ENCODE data around the gene GALM. TPM values are rescaled to one million over a fixed set of nuclear protein-coding genes. Genes with fewer than 3 reads are reported as not detected.
A peak's percentile ranks its signal among the peaks of the same experiment; 100 is the strongest.
"Not testable (repeated sequence)": the region's sequence is repeated elsewhere in the genome, so short reads cannot be mapped to it uniquely, and the experiment has no call there.

GALM gene
- total RNA-seq, 1 donor from 2014 or later, result 18.2 TPM

DNA sequence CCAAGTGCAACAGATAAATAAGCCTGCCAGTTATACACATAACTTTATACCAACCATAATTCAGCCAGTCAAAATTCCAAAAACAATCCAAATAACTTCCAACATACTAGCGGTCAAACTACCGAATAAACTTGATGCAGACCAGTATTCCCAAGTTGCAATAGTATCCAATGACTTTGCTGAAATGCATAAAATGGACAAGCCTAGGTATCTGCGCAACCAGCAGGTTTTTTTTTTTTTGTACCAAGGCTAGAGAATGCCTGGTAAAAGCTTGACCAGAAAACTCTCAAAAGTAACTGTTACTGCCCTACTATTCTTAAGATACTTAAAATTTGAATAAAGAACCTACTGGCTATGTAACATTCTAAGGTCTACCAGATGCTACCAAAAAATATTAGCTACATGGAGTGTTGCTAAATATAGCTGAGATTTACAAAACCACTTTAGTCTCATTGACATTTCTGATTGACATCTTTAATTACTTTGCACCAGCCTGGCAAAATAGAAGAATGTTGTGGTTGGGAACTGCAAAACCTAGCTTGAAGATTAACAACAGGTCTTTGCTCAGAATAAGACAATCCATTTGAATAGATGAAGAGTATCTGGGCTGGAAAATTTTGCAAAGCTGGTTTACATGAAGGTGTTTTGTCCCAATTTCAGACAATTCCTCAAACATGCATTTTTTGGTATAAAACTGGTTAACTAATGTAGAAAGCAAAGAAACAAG lies 77.9 kb downstream of the GALM start:
- no peak for DNase-seq

DNA sequence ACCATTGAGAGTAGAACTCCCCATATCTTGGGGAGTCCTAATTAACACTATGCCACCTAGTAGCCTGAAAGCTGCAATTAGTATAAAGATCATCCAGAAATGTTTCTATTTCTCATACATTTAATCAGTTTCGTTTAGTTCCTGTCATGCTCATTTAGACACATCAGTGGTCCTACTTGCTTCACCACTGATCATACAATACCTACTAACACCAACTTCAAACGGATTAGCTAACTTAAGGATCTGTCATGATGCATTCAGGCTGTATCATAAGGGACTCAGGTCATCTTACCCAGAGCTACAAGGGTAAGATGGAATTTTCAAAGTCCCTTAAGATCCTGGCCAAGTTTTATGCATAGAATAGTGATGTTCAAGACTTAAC lies 78.5 kb downstream of the GALM start:
- no peak for DNase-seq

- no peak for DNase-seq
Observed at GRCh38 chr2:38745267-38745666, 79.4 kb downstream of the GALM start.

- DNase-seq, result no peak
Observed at GRCh38 chr2:38747007-38747424, 81.1 kb downstream of the GALM start.

- DNase-seq, result no peak
Observed at GRCh38 chr2:38747819-38748218, 81.9 kb downstream of the GALM start.

DNA sequence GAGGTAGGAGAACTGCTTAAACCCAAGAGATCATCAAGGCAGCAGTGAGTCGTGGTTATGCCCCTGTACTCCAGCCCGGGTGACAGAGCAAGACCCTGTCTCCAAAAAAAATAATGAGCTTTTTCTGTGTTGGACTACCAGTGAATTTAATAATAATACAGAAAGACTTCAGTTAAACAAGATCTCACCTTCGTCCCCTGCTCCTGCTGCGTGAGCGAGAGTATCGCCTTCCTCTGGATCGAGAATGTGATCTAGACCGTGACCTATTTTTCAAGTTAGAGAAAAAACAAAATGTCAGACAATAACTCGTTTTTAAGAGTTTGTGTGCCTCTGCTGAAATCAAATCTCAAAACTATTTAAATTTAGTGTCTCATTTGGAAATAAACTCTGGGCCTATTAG lies 82.5 kb downstream of the GALM start:
- DNase-seq, result no peak

DNA sequence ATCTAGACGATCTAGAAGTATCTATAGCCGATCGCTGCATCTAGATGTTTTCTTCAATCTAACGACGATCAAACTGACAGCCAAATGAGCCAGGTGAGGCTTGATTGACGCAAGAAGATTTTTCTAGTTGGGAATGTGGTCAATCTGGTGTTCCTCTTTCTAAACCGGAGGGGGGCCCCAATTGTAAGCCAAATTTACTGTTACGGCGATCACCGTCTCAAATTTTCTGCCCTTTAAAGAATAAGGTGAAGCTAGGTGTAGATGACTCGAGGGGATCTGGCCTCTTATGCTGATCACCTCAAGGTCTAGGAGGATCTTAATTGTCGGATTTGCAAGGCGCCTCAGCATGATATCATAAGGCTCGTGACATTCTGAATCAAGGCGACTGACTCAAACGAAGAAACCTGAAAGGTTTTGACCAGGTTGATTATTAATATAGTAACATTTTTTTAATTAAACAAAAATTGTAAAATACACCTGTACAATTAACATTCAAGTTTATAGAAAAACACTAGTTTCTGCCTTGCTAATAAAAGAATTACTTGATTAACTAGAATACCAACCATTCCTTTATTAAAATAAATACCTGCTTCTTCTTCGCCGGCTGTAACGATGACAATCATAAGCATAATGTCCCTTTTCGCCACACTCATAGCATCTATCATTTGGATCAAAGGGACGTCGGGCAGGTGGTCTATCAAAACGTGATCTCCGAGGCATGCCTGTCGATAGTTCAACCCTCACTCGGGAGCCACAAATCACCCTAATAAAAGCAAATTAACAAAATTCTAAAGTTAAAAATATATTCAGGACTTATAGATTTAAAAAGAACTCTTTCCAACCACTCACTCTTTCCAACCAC lies 83.3 kb downstream of the GALM start:
- no peak for DNase-seq

- peak; percentile 55 for DNase-seq
Observed at GRCh38 chr2:38750011-38750890, 84.3 kb downstream of the GALM start.

DNA sequence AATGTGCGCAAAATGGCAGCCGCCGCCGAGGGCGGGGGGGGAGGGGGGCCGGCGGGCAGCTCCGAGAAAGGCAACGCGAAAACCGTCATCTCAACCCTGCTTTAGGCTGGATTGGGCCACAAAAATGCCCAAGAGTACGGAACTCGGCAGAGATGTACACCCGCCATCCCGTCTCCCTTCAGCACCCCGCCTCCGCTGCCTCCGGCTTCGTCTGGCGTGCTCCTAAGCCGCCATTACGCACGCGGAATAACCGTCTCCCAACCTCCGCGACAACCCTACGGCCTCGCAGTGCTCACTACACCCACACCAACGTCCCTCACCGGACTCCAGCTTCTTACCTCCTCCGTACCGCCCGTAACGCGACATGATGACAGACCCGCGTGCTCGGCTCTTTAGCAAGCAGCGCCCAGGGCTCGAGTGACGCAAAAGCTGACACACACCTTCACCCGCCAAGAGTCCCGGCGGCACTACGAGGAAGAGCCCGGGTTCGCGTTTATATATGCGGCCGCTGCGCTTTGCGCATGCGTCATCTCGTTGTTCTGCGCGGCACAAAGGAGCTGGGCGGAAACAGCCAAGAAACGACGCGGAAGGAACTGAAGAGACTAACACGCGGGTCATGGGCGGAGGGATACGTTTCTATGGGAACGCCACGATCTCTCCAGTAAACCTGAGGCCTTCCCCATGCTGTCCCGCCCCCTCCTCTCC lies 85.1 kb downstream of the GALM start, which contains the start of gene SRSF7:
TSS of gene SRSF7 (minus strand) at position 471 of the 705 bp plus-strand sequence. CDS start at position 366, 105 bp downstream.
- peak; percentile 99 for DNase-seq

DNA sequence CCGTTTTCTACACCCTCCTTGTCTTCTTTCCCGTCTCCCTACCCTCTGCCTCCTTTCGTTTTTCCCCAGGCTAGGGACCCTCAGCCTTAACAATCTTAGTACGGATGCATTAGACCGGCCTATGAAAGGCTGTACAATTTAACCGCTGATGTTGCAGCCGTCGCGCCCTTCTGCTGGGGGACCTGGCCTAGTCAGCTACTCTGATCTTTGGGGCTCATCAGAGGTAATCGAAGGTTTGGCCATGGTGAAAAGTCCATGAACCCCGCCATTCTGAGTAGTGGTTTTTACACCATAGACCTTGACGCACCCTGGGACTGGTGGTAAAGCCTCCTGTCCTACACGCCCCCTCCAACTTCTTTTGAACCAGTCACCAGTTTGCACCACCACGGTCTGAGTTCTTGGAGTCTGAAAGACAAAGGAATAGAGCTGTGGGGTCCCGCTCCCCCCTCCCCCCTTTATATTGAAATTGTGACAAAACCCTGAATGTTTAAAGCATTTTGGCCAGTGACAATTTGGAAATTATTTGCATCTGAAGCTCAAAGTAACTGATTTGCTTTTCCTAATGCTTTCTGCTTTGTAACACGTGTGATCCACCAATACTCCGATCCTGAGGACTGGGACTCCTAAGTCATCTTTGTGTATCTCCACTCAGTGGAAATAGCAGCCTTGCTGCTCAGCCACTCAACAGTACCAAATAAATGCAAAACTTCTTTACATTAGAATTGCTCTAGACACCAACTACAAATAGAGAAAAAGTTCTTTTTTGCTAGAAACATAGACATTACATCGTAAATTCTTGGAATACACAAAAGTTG lies 85.9 kb downstream of the GALM start:
- DNase-seq, result no peak

DNA sequence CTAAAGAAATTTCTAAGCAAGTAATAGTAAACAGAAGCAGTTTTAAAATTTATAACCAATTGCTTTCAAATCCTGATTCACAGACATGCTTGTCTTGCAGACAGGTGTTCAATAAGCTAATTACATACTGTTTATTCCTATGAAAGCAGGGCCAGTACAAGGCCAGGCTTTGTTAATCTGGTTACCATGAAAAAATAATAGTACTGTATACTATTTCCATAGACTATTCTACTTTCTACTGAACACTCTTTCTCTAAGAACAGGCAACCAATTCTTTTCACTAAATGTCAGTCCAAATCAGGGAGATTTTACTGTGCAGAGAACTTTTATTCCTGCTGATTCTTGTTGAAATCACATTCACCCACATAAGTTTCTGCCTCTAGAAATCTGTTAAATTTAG lies 88.1 kb downstream of the GALM start:
- DNase-seq, result no peak

- no peak for DNase-seq
Observed at GRCh38 chr2:38754506-38754905, 88.6 kb downstream of the GALM start.

DNA sequence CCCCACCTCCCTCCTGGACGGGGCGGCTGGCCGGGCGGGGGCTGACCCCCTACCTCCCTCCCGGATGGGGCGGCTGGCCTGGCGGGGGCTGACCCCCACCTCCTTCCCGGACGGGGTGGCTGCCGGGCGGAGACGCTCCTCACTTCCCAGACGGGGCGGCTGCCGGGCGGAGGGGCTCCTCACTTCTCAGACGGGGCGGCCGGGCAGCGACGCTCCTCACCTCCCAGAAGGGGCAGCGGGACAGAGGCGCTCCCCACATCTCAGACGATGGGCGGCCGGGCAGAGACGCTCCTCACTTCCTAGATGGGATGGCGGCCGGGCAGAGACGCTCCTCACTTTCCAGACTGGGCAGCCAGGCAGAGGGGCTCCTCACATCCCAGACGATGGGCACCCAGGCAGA lies 90.0 kb downstream of the GALM start:
- not testable (repeated sequence) for DNase-seq

GRCh38 chr2:38763228-38763627 lies 97.3 kb downstream of the GALM start:
- no peak for DNase-seq

DNA sequence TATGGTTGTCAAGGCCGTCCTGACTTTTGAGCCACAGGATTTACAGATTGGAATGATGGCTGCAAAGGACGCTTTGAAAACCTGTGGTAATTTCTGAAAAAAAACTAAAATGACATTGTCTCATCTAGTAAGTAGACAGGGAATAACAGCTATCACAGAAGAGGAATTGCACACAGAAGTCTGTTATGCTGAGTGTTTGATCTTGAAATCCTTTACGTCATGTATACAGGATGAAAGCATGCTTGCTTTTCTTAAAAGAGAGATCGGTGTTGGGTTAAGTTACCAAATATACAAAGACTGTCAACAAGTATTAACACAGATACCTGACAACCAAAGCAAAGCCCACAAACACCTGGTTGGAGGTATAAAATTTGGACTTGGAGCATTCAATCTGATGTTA lies 97.8 kb downstream of the GALM start:
- DNase-seq, result no peak

DNA sequence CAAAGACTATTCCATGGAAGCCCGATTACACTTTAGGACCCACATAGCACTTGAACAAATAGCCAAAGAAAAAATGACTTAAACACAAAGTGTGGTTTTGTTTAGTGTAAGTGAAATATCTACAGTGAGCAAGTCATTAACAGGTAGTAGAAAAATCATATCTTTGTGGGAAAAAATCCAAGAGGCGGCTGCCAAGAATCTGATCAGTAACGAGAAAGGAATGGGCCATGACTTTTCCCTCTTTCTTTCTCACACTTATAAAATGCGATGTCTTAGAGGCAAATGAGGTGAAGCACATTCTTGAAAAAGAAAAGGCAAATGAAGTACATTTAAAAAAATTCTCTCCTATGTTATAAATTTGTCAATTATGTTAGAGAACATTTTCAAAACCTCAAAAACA lies 99.2 kb downstream of the GALM start:
- DNase-seq, result no peak

DNA sequence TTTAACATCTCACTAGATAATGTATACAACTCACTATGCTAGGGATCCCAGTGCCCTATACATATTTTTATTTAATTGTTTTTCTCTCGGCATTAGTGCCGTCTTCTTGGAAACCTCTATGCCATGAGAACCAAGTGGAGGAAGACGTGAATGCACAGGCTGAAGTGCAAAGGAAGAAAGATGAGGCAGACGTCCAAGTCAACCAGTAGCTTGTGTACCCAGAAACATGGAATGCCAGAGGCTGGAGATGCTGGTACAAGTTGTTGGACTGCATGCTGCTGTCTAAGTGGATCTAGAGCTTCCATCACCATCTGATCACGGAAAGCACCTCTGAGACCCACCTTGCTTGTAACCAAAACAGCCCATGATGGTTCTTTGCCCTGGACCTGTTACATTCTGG lies 99.6 kb downstream of the GALM start:
- no peak for DNase-seq

- DNase-seq, result peak; percentile 15
Observed at GRCh38 chr2:38771632-38772031, 105.7 kb downstream of the GALM start.

GRCh38 chr2:38775097-38775920 lies 109.4 kb downstream of the GALM start:
- DNase-seq, result no peak

DNA sequence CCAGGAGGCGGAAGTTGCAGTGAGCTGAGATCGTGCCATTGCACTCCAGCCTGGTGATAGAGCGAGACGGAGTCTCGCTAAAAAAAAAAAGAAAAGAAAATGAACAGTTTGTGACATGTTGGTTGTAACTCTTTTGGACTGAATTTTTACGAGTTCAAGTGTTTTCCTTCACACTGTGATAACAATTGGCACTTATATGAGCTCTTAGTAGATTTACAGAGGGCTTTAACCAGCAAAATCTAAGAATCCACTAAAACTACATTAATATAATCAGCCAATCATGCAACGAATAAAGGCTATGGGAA lies 110.0 kb downstream of the GALM start:
- no peak for DNase-seq

- DNase-seq, result no peak
Observed at GRCh38 chr2:38776531-38776930, 110.6 kb downstream of the GALM start.
